Gastrocnemius medialis (tissue), 4 donors: ENCODE measurements around the gene BAHCC1.

ENCODE experiments used
- POLR2A ChIP-seq, 2 donors: fragments of 450-650 bp; IDR thresholded peaks; one replicate each; pipeline ENCODE4 v1.6.1; 2017; ENCODE audit warnings: antibody characterized with exemption in 2 of 2, mild to moderate bottlenecking in 2 of 2, moderate library complexity in 2 of 2
- TF ChIP-seq, protein P1 (sequence below), 5 experiments: fragments of 450-650 bp in 3 of 5; fragments of 200-600 bp in 2 of 5; sonication (generic) in 2 of 5; IDR thresholded peaks in 4 of 5; conservative IDR thresholded peaks in 1 of 5; 1 replicate in 4 of 5; 2 replicates in 1 of 5; pipeline ENCODE4 v1.5.1; 2016 to 2019; ENCODE audit warnings: antibody characterized with exemption in 5 of 5, mild to moderate bottlenecking in 3 of 5, moderate library complexity in 3 of 5

GRCh38 chr17:81370294-81370693 lies 25.0 kb upstream of the BAHCC1 start:
- TF ChIP-seq, protein P1, sequence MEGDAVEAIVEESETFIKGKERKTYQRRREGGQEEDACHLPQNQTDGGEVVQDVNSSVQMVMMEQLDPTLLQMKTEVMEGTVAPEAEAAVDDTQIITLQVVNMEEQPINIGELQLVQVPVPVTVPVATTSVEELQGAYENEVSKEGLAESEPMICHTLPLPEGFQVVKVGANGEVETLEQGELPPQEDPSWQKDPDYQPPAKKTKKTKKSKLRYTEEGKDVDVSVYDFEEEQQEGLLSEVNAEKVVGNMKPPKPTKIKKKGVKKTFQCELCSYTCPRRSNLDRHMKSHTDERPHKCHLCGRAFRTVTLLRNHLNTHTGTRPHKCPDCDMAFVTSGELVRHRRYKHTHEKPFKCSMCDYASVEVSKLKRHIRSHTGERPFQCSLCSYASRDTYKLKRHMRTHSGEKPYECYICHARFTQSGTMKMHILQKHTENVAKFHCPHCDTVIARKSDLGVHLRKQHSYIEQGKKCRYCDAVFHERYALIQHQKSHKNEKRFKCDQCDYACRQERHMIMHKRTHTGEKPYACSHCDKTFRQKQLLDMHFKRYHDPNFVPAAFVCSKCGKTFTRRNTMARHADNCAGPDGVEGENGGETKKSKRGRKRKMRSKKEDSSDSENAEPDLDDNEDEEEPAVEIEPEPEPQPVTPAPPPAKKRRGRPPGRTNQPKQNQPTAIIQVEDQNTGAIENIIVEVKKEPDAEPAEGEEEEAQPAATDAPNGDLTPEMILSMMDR (IDR thresholded peaks at IDR 0.05 in 4 of 5, conservative IDR thresholded peaks at IDR 0.05 in 1 of 5), result no peak
- no peak for TF ChIP-seq POLR2A (IDR thresholded peaks at IDR 0.05)
